H9 (cell line): ENCODE measurements around the gene ZNF619. TPM values are rescaled to one million over a fixed set of nuclear protein-coding genes. Genes with fewer than 3 reads are reported as not detected.

Experiments
- DNase-seq: peaks from one replicate; pipeline ENCODE4 v3.0.0-alpha.2; 2017
- H2AFZ ChIP-seq: one replicate; pipeline ENCODE4 v1.6.1; 2013; ENCODE audit warnings: mild to moderate bottlenecking, low read length, control low read depth, moderate library complexity
- H2AK5ac ChIP-seq: 2 replicates; pipeline ENCODE4 v1.6.1; 2013; ENCODE audit warnings: low read length, control low read depth, mixed read lengths; ENCODE audit not compliant: insufficient read length
- H2BK120ac ChIP-seq: one replicate; pipeline ENCODE4 v1.6.1; 2013; ENCODE audit warnings: low read depth, mild to moderate bottlenecking, low read length, control low read depth, inconsistent platforms; ENCODE audit not compliant: poor library complexity, severe bottlenecking
- H2BK12ac ChIP-seq: 2 replicates; pipeline ENCODE4 v1.6.1; 2013; ENCODE audit warnings: low read length, control low read depth, mixed read lengths, low read depth; ENCODE audit not compliant: insufficient read length
- H2BK15ac ChIP-seq: 2 replicates; pipeline ENCODE4 v1.6.1; 2013; ENCODE audit warnings: low read depth, low read length, control low read depth
- H2BK20ac ChIP-seq: one replicate; pipeline ENCODE4 v1.6.1; 2013; ENCODE audit warnings: low read depth, mild to moderate bottlenecking, low read length, control low read depth, inconsistent platforms; ENCODE audit not compliant: poor library complexity, severe bottlenecking
- H2BK5ac ChIP-seq: 2 replicates; pipeline ENCODE4 v1.6.1; 2013; ENCODE audit warnings: low read length, control low read depth, mixed read lengths; ENCODE audit not compliant: insufficient read length
- H3K14ac ChIP-seq: 2 replicates; pipeline ENCODE4 v1.6.1; 2013; ENCODE audit warnings: low read length, control low read depth; ENCODE audit not compliant: insufficient read depth
- H3K18ac ChIP-seq: 2 replicates; pipeline ENCODE4 v1.6.1; 2013; ENCODE audit warnings: low read depth, mild to moderate bottlenecking, mixed read lengths, low read length, control low read depth; ENCODE audit not compliant: insufficient read length
- H3K23ac ChIP-seq: 2 replicates; pipeline ENCODE4 v1.6.1; 2013; ENCODE audit warnings: low read length, control low read depth, mixed read lengths, low read depth; ENCODE audit not compliant: insufficient read length
- H3K23me2 ChIP-seq: 2 replicates; pipeline ENCODE4 v1.6.1; 2013; ENCODE audit warnings: low read depth, mild to moderate bottlenecking, mixed read lengths, low read length, control low read depth; ENCODE audit not compliant: insufficient read length, poor library complexity, severe bottlenecking
- H3K27ac ChIP-seq: 2 replicates; pipeline ENCODE4 v1.5.1; 2013; ENCODE audit warnings: low read length, control low read depth, mixed read lengths, low read depth; ENCODE audit not compliant: insufficient read length
- H3K27me3 ChIP-seq: 2 replicates; pipeline ENCODE4 v1.6.1; 2013; ENCODE audit warnings: low read length, control low read depth, inconsistent platforms; ENCODE audit not compliant: insufficient read depth
- H3K4ac ChIP-seq: 2 replicates; pipeline ENCODE4 v1.6.1; 2013; ENCODE audit warnings: low read depth, mild to moderate bottlenecking, control low read depth, inconsistent platforms, low read length, moderate library complexity
- H3K4me1 ChIP-seq: 2 replicates; pipeline ENCODE4 v1.6.1; 2013; ENCODE audit warnings: low read length, control low read depth, inconsistent platforms; ENCODE audit not compliant: insufficient read depth
- H3K4me2 ChIP-seq: 2 replicates; pipeline ENCODE4 v1.6.1; 2013; ENCODE audit warnings: low read length, control low read depth, mixed read lengths; ENCODE audit not compliant: insufficient read length, insufficient read depth
- H3K56ac ChIP-seq: 2 replicates; pipeline ENCODE4 v1.6.1; 2013; ENCODE audit warnings: low read depth, mild to moderate bottlenecking, mixed read lengths, low read length, control low read depth; ENCODE audit not compliant: insufficient read length
- H3K79me1 ChIP-seq: 2 replicates; pipeline ENCODE4 v1.6.1; 2013; ENCODE audit warnings: low read depth, mild to moderate bottlenecking, moderate library complexity, low read length, control low read depth, inconsistent platforms; ENCODE audit not compliant: insufficient read depth, poor library complexity, severe bottlenecking
- H3K79me2 ChIP-seq: 2 replicates; pipeline ENCODE4 v1.6.1; 2013; ENCODE audit warnings: low read length, control low read depth, inconsistent platforms; ENCODE audit not compliant: insufficient read depth
- H3K9ac ChIP-seq: 2 replicates; pipeline ENCODE4 v1.6.1; 2013; ENCODE audit warnings: low read length, control low read depth, mixed read lengths; ENCODE audit not compliant: insufficient read length; ENCODE audit errors: extremely low read depth
- H3K9me3 ChIP-seq: one replicate; pipeline ENCODE4 v1.6.1; 2013; ENCODE audit warnings: low read depth, low read length, inconsistent platforms; ENCODE audit not compliant: control insufficient read depth
- H3T11ph ChIP-seq: one replicate; pipeline ENCODE4 v1.6.1; 2013; ENCODE audit warnings: mild to moderate bottlenecking, low read length, control low read depth, inconsistent platforms
- H4K20me1 ChIP-seq: one replicate; pipeline ENCODE4 v1.6.1; 2013; ENCODE audit not compliant: control insufficient read depth, insufficient read length, insufficient read depth
- H4K5ac ChIP-seq: 2 replicates; pipeline ENCODE4 v1.6.1; 2013; ENCODE audit warnings: low read depth, mild to moderate bottlenecking, mixed read lengths, low read length, control low read depth; ENCODE audit not compliant: insufficient read length
- H4K8ac ChIP-seq: replicated peaks from 2 replicates; pipeline ENCODE4 v1.6.1; 2013; ENCODE audit warnings: low read length, control low read depth, mixed read lengths, low read depth; ENCODE audit not compliant: insufficient read length
- H4K91ac ChIP-seq: 2 replicates; pipeline ENCODE4 v1.6.1; 2013; ENCODE audit warnings: low read depth, mild to moderate bottlenecking, moderate library complexity, mixed read lengths, low read length, control low read depth; ENCODE audit not compliant: insufficient read length
- H3K27ac Mint-ChIP-seq, 3 experiments: 2 replicates in 2 of 3; 3 replicates in 1 of 3; pipeline ENCODE4 v1.8.0; 2020 to 2021; ENCODE audit warnings: mixed read lengths in 3 of 3, mild to moderate bottlenecking in 1 of 3, moderate library complexity in 1 of 3
- H3K27me3 Mint-ChIP-seq: 2 replicates; pipeline ENCODE4 v1.8.0; 2021; ENCODE audit warnings: low read depth, mild to moderate bottlenecking, moderate library complexity, mixed read lengths
- H3K36me3 Mint-ChIP-seq, 3 experiments: 2 replicates in 2 of 3; 3 replicates in 1 of 3; pipeline ENCODE4 v1.8.0; 2020 to 2021; ENCODE audit warnings: low read depth in 3 of 3, mixed read lengths in 3 of 3; ENCODE audit not compliant: insufficient read depth in 1 of 3
- H3K4me1 Mint-ChIP-seq, 2 experiments: 2 replicates each; pipeline ENCODE4 v1.8.0; 2020; ENCODE audit warnings: mixed read lengths in 2 of 2
- H3K4me3 Mint-ChIP-seq, 2 experiments: 2 replicates in 1 of 2; 3 replicates in 1 of 2; pipeline ENCODE4 v1.8.0; 2020 to 2021; ENCODE audit warnings: mild to moderate bottlenecking in 2 of 2, mixed read lengths in 2 of 2, moderate library complexity in 1 of 2
- H3K9me3 Mint-ChIP-seq, 2 experiments: 2 replicates in 1 of 2; 3 replicates in 1 of 2; pipeline ENCODE4 v1.8.0; 2020; ENCODE audit warnings: mild to moderate bottlenecking in 2 of 2, mixed read lengths in 2 of 2, moderate library complexity in 1 of 2
- WGBS: extraction: QIAGEN DNeasy Blood & Tissue Kit; methylation state at CpG from one replicate; pipeline ENCODE4 v1.1.7; 2013; ENCODE audit warnings: missing lambda C conversion rate, low lambda C conversion rate, mixed read lengths; ENCODE audit not compliant: insufficient read length; ENCODE audit errors: extremely low coverage; 5-methylcytosine and 5-hydroxymethylcytosine counted together
- total RNA-seq: library from RNA; stranded (reverse); gene quantifications from 2 replicates; pipeline ENCODE4 v1.2.1, GENCODE V29; 2021
- TF ChIP-seq, protein P1 (sequence below): fragments of 200-600 bp; sonication (generic); conservative IDR thresholded peaks from 3 replicates; pipeline ENCODE4 v1.8.0; 2021; ENCODE audit warnings: antibody characterized with exemption, mild to moderate bottlenecking

The ZNF619 gene
- total RNA-seq, 1 experiment from 2014 or later: 4.8 TPM

DNA sequence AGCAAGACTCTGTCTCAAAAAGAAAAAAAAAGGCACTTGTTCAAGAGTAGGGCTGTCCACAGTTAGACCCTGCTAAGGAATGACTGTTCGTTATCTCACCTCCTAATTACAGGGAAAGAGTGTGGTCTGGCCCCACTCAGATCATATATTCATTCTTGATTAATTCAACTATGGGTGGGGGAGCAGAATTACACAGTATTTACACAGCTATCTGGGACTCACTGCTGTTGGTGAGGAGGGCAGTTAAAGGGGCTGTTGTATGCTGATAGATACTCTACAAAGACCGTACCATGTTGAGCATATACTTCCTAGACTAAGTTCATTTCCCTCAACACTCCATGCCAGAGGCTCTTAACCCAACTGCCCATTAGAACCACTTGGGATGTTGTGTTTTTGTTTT lies 25.1 kb downstream of the ZNF619 start:
- Histone ChIP-seq H2BK15ac (no peak overlapping the region), H3K4ac (no peak overlapping the region), H3K4me2 (no peak overlapping the region), H2BK120ac (no peak overlapping the region), H4K91ac (no peak overlapping the region), H3K9ac (no peak overlapping the region), H4K5ac (no peak overlapping the region), H2BK12ac (no peak overlapping the region), H3K23ac (no peak overlapping the region), H3K14ac (no peak overlapping the region), H3K79me2 (no peaks in the 10 kb centered on the region), H3K18ac (no peak overlapping the region), H4K8ac (no peak overlapping the region), H3K27me3 (no peaks in the 10 kb centered on the region), H3K56ac (no peak overlapping the region), H3K27ac (no peak overlapping the region), H3K9me3 (no peaks in the 10 kb centered on the region), H2BK5ac (no peak overlapping the region), H4K20me1 (no peaks in the 10 kb centered on the region), H3K23me2 (peaks cover 4% of the 10 kb centered on the region), H2AFZ (no peak overlapping the region), H3K4me1 (no peaks in the 10 kb centered on the region; the same call in 1 of the 2 replicates), H3T11ph (no peak overlapping the region), H2AK5ac (no peak overlapping the region), H2BK20ac (no peak overlapping the region), H3K79me1 (no peaks in the 10 kb centered on the region)
- no peak for DNase-seq
- H3K9me3 Mint-ChIP-seq: peaks cover 0 to 2% of the 10 kb centered on the region in 2 experiments; a peak in 2 of 5 replicates
- no peak overlapping the region for H3K4me3 Mint-ChIP-seq
- peaks cover 0 to 2% (median 0%) of the 10 kb centered on the region in 3 experiments; a peak in 1 of 7 replicates for H3K36me3 Mint-ChIP-seq
- TF ChIP-seq, protein P1, sequence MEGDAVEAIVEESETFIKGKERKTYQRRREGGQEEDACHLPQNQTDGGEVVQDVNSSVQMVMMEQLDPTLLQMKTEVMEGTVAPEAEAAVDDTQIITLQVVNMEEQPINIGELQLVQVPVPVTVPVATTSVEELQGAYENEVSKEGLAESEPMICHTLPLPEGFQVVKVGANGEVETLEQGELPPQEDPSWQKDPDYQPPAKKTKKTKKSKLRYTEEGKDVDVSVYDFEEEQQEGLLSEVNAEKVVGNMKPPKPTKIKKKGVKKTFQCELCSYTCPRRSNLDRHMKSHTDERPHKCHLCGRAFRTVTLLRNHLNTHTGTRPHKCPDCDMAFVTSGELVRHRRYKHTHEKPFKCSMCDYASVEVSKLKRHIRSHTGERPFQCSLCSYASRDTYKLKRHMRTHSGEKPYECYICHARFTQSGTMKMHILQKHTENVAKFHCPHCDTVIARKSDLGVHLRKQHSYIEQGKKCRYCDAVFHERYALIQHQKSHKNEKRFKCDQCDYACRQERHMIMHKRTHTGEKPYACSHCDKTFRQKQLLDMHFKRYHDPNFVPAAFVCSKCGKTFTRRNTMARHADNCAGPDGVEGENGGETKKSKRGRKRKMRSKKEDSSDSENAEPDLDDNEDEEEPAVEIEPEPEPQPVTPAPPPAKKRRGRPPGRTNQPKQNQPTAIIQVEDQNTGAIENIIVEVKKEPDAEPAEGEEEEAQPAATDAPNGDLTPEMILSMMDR: no peak
- peaks cover 13 to 14% of the 10 kb centered on the region in 2 experiments for H3K4me1 Mint-ChIP-seq
- no peaks in the 10 kb centered on the region; the same call in 1 of the 2 replicates for H3K27me3 Mint-ChIP-seq
- H3K27ac Mint-ChIP-seq: no peak overlapping the region
- no CpG with 5 or more reads among the region's 2 CpGs for WGBS
